ENCODE results near the gene CSN3. TPM values are rescaled to one million over a fixed set of nuclear protein-coding genes. Genes with fewer than 3 reads are reported as not detected.

The CSN3 gene
- not detected in 2 replicates for total RNA-seq

DNA sequence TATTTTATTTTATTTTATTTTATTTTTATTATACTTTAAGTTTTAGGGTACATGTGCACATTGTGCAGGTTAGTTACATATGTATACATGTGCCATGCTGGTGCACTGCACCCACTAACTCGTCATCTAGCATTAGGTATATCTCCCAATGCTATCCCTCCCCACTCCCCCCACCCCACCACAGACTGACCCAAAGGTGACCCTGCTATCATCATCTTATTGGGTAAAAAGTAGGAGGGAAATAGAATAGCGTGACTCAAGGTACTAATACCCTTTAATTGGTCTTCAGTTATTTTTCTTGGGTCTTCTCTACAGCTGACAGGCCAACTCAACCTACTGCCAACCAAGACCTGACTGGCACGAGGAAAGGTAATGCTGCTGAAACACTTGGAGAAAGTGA, at the start of gene CSN3:
CSN3 (plus strand) TSS at position 301 of the 400 bp plus-strand sequence. CDS start 2,223 bp downstream, outside the sequence.

GRCh38 chr4:70195425-70195824, 47.0 kb upstream of the CSN3 start, which contains the start of gene ODAM:
ODAM (plus strand) TSS chr4:70195725; CDS start chr4:70196544, 819 bp downstream.

GRCh38 chr4:70225824-70226223, 16.6 kb upstream of the CSN3 start, which contains the start of gene FDCSP:
FDCSP (plus strand) TSS chr4:70226124; CDS start chr4:70231195, 5,071 bp downstream.

Other genes starting within 250 kb of the CSN3 start
- gene STATH, start 246.6 kb upstream of the CSN3 start, total RNA-seq, result not detected in 2 replicates
- gene HTN3, start 214.1 kb upstream of the CSN3 start, total RNA-seq, result not detected in 2 replicates
- gene HTN1, start 192.2 kb upstream of the CSN3 start, total RNA-seq, result not detected in 2 replicates
- gene PRR27, start 88.4 kb upstream of the CSN3 start, total RNA-seq, result not detected in 2 replicates
- not detected in 2 replicates for gene ODAM, start 46.9 kb upstream of the CSN3 start, total RNA-seq
- not detected in 2 replicates for gene FDCSP, start 16.5 kb upstream of the CSN3 start, total RNA-seq
- gene CABS1, start 92.4 kb downstream of the CSN3 start, total RNA-seq, result not detected in 2 replicates
- gene SMR3A, start 118.2 kb downstream of the CSN3 start, total RNA-seq, result not detected in 2 replicates
- not detected in 2 replicates for gene SMR3B, start 140.5 kb downstream of the CSN3 start, total RNA-seq
- not detected in 2 replicates for gene OPRPN, start 155.3 kb downstream of the CSN3 start, total RNA-seq
- not detected in 2 replicates for gene MUC7, start 229.6 kb downstream of the CSN3 start, total RNA-seq

All from nasal cavity respiratory epithelium epithelial cell of viscerocranial mucosa (primary cell).